OCI-LY3 (cell line): Measurements from ENCODE around the gene SUSD4.

Experiments used
- EZH2phosphoT487 ChIP-seq: fragments of 200-600 bp; shearing (Covaris generic); IDR thresholded peaks from 2 replicates; pipeline ENCODE4 v1.6.1; 2018; ENCODE audit warnings: antibody characterized with exemption, mixed run types, low read depth
- TF ChIP-seq, protein P1 (sequence below): fragments of 200-600, 300-600 bp; sonication (generic); IDR thresholded peaks from 2 replicates; pipeline ENCODE4 v1.5.1; 2014; ENCODE audit warnings: antibody characterized with exemption, low read length, low read depth

DNA sequence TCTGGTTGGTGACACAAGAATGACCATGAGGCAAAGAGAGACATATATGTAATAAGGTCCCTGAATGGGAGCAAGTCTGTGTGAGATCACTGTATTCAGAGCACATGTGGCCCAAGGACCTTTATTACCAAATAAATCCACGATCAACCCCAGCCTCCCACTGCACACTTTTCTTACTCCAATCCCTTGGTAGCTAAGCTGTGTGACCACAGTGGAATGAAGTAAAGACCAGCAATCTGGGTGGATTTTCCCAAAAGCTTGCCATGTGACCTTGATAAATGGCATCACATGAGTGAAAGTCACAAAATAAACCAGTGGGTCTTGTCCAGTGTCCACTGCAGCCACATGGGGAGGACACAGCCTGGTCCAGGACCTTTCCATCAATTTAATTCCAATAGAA, 184.2 kb downstream of the SUSD4 start:
- TF ChIP-seq, protein P1, sequence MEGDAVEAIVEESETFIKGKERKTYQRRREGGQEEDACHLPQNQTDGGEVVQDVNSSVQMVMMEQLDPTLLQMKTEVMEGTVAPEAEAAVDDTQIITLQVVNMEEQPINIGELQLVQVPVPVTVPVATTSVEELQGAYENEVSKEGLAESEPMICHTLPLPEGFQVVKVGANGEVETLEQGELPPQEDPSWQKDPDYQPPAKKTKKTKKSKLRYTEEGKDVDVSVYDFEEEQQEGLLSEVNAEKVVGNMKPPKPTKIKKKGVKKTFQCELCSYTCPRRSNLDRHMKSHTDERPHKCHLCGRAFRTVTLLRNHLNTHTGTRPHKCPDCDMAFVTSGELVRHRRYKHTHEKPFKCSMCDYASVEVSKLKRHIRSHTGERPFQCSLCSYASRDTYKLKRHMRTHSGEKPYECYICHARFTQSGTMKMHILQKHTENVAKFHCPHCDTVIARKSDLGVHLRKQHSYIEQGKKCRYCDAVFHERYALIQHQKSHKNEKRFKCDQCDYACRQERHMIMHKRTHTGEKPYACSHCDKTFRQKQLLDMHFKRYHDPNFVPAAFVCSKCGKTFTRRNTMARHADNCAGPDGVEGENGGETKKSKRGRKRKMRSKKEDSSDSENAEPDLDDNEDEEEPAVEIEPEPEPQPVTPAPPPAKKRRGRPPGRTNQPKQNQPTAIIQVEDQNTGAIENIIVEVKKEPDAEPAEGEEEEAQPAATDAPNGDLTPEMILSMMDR = no peak
- TF ChIP-seq EZH2phosphoT487 = no peak
